ENCODE measurements around the gene UBE3C.

Gene UBE3C

DNA sequence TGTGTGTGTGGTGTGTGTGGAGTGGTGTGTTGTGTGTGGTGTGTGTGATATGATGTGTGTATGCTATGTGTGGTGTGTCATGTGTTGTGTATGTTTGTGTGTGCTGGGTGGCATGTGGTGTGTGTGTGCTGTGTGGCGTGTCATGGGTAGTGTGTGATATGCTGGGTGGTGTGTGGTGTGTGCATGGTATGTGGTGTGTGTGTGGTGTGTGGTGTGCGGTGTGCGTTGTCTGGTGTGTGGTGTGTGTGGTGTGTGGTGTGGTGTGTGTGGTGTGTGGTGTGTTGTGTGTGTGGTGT, 160.5 kb downstream of the UBE3C start:
- no peak for DNase-seq

DNA sequence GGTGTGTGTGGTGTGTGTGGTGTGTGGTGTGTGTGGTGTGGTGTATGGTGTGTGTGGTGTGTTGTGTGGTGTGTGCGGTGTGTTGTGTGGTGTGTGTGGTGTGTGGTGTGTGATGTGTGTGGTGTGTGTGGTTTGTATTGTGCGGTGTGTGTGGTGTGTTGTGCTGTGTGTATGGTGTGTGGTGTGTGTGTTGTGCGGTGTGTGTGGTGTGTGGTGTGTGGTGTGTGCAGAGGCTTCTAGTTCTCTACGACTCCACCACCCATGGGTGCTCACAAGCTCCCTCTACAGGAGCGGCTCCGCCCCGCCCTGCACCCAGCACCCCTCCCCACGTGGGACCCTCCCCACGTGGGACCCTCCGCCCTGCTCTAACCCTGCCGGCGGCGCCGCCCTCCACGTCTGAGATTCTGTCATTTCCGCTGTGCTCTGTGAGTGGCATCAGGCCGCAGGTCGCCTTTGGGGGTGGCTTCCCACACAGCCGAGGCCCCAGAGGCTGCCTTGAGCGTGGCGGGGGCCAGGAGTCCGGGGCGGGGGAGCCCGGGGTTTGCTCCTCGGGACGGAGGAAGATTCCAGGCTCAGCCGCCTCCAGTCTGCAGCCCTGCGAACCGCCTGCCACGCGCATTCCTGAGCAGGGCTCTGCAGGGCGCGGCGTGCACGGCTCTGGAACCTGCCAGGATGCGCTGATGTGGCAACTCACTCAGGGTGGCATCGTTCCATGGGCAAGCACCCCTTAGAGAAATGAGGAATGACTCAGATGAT, 161.1 kb downstream of the UBE3C start:
- DNase-seq = peak; percentile 85

DNA sequence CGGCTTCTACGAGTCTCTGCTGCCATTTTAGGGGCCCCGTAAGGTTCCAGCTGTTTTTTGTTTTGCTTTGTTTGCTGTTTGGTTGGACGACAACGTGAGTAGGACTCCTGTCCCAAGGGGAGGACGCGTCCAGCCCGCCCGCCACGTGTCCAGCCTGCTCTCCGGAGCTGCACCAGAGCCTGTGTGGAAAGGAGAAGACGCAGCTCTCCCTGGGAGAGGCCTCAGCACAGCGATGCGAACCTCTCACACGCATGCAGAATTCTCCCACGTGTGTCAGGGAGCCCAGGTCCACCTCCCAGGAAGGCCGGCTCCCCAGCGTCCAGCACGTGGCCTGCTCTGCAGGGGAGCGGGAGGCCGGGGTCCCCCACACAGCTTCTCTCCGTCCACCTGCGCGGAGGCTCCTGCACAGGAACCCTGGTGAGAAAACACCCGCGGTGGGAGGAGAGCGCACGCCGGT, 161.7 kb downstream of the UBE3C start:
- no peak for DNase-seq

DNA sequence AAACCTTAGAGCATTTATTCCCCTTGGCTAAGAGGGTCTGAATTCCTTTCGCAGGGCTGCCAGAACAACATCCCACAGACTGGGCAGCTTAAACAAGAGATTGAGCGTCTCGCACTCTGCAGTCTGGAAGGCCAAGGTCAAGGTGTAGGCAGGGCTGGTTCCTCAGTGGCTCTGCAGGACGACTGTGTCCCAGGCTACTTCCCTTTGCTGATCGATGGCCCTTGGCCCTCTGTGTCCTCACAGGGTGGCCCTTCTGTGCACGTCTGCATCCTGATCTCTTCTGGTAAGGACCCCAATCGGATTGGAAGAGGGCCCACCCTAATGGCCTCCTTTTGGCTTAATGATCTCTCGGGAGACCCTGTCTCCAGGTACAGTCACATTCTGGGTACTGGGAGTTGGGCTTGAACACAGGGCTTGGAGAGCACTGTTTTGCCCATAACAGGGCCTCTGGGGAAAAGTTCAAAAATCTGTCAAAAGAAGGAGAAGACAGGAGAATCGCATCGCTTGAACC, 162.9 kb downstream of the UBE3C start:
- no peak for DNase-seq

DNA sequence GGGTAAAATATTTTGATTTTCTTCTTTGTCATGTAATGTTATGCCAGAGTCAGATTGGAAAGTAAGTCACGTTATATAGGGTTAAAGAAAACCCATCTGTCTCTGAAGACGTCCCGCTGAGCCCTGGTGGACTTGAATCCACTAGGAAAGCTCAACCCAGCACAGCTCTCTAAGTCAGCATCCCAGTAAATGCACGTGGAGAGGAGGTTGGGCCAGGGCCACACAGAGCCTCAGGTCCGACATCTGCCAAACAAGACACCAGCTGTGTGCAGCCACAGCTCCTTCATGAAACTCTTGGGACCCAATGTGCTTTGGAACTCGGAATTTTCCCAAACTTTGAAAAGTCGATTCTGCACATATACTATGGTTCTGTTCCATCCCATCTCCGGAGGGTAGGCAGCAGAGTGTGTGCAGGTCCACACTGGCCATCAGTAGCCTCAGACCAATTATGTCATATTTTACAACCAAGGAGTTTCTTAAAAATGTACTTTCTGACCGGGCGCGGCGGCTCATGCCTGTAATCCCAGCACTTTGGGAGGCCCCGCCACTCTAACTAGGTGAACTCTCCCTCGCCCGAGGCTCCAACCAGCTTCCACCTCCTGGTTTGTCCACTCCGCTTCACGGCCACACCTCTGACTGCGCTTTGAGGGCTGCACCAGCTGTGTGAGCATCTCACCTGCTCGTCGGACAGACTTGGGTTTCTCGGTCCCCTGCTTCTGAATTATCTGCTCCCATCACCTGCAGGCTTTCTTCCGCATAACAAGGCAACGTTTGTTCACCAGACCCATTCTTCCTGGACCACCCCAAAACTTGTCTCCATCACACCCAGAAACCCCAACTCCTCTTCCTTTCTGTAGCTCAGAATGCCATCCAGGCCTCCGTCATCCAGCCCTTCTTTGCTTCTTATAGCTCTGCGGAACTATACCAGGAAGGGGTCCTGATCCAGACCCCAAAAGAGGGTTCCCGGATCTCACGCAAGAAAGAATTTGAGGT, 168.4 kb downstream of the UBE3C start:
- no peak for DNase-seq

DNA sequence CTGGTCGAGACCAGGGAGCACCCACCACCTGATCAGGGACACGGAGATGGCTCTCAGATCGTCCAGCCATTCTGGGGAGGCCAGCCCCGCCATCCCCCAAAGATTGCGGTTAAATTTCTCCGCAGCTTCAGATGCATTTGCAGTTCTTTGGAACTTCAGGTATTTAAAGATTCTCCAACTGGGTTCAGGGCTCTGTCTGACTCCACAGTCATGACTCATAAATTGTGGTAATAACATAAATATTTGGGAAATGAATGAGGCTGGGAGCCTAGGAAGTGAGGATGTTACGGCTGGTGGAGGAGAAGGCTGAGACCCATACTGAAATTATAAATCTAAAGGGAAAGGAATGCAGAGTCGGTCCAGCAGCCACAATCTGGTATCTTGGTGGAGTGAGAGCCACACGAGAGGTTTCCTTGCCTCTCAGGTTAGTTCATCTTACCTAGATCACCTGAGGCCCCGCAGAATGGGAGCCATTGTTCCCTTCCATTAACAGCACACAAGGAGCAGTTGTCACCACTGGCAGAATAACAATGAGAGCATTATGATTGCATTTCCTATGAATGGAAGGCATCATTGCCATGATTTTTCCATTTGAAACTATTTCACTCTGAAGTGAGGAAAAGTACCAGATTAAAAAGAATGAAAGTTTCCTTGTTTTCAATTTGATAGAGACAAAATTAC, 171.4 kb downstream of the UBE3C start:
- no peak for DNase-seq

DNA sequence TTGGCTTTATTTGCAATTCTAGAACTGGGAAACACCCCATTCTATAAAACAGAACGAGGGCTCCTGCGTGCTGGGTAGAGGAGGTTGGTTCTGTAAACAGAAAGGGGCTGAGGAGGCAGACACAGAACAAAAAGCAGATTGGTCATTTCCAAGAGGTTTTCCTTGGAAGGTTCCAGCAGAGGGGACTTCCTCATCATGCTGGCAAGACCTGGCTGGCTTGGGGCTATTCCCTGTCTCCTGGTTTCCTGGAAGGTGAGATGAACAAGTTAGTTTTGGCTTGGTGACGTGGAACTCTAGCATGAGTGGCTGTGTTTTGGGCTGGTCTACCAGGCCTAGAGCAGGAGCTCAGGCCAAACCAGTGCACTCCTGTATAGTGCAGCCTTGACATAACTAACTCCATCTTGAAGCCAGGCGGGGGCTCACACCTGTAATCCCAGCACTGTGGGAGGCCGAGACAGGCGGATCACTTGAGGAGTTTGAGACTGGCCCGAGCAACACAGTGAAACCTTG, 172.0 kb downstream of the UBE3C start:
- no peak for DNase-seq

DNA sequence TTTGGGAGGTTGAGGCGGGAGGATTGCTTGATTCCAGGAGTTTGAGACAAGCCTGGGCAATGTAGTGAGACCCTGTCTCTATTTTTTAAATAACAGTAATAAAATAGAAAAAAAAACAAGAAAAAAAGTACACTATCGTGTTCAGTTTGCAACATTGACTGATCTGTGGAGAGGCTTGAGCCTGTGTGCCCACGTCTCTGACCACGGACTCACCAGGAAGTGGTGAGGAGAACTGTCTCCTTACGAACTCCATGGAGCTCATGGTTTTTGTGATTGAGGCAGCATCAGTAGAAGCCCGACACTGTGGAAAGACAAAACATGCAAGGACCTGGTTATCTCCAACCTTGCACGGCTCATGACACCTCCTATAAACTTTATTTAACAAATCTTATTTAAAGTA, 174.2 kb downstream of the UBE3C start:
- DNase-seq = no peak

DNA sequence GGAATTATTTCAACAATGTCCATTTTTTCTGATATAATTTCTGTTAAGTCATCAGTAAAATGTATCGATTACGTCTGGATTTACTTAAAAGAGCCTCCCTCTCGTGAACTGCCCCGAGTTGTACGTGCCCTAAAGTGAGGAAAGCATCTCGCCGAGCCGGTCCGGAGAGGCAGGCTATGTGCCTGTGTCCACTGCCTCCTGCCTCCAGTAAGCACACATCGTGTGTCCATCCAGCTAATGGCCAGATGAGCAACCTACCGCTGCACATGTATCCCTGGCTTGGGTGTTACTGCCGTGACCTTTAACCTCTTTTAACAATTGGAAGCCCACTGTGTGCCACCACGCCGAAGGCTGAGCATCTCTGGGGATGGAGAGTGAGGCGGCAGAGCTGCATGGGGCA, 174.9 kb downstream of the UBE3C start:
- DNase-seq = no peak

DNA sequence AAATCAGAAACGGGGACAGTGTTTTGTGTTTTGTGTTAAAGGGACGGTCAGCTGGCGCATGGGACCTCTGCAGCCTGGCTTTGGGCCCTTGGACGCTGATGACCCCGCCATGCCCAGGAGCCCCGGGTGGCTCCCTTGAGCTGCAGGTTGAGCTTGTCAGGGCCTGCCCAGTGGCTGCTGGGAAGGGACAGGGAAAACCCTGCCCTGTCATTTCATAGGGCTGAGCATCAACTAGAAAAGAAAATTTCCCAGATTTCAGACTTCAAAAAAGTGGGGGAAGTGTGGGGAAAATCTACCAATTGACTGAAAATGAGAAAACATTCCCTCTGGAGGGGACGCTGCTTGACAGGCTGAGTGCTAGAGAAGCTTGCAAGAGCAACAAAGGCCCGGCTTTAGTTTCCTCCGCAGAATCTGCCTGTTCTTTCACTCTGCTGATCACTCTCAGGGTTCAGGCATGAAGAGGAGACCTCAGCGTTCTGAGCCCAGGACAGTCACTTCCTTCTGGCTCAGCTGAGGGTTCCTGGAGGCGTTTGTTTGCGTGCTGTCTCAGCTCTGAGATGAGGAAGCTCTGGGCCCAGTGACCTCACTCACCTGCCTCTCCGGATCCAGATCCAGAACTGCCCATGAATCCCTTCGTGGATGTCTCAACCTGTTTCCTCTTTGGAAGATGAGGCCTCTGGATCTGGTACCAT, 179.4 kb downstream of the UBE3C start:
- peak; percentile 44 for DNase-seq
